GM18508 (cell line): Measurements from ENCODE around the gene TRIM44.
"Not testable (repeated sequence)": the region's sequence is repeated elsewhere in the genome, so short reads cannot be mapped to it uniquely, and the experiment has no call there.

Experiments
- ATAC-seq: cut with Tn5 transposase; IDR thresholded peaks from one replicate; pipeline ENCODE4 v1.9.1; 2021; ENCODE audit warnings: moderate number of reproducible peaks; ENCODE audit not compliant: insufficient read depth, unreplicated experiment

TRIM44 gene

DNA sequence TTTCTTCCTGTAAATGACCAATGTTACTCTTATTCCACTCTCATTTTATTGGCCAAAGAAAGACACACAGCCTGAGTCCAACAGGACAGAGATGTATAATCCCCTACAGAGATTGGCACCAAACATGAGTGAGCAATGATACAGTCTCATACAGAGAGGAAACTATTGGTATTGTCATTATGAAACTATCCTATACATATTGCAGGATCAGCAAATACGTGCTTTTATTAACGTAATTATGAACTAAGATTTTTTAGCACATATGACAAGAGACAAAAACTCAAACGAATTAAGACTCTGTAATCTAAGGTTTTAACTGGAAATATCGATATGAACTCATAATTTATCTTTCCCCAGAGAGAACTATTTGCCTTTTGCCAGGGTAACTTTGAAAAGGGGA is 182.0 kb downstream of the TRIM44 start:
- ATAC-seq: no peak

DNA sequence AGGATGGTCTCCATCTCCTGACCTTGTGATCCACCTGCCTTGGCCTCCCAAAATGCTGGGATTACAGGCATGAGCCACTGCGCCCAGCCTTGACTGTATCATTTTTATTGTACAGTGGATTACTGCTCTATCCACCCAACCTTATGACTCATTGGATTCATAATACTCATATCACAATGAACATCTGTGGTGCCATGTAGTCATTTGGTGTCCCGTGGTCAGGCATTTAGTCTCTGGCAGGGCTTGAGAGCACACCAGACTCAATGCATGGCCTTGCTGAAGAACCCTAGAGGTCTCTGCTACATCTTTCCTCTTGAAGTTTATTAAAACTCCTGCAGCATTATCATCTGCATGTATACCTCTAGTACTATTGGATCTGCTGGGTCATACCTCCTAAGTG is 183.3 kb downstream of the TRIM44 start:
- no peak for ATAC-seq

DNA sequence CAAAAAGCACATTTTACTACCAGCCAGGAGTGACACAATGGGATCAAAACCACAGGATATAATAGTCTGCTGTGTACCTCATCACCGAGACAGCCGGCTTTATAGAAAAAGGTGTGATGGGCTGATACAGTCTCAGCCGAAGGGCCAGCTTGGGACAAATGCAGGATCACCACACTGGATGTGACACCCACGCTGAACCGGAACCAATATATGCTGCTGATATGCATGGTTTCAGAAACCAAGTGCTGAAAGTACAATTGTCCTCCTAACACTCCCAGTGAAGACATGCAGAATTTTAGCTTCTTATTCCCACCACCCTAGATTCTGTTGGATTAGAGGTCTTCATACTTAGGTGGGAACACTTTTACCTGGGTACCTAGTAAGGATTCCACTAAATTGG is 184.3 kb downstream of the TRIM44 start:
- no peak for ATAC-seq

DNA sequence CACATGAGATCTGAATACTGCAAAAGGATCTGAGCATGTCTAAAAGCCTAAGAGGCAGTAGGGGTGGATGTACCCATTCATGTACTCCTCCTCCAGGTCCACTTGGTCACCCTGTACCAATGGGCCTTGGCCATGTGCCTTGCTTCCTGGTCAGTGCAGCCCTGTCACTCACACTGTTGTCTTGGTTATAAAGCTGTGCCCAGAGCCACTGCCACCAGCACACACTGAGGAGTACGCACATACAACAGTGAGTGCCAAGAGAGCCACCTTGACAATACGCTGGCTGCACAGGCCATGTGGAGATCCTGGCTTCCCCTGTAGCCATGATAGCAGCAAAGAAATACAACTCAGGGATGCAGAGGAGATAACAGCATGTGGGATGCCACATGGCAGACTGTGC is 184.9 kb downstream of the TRIM44 start:
- ATAC-seq: no peak

DNA sequence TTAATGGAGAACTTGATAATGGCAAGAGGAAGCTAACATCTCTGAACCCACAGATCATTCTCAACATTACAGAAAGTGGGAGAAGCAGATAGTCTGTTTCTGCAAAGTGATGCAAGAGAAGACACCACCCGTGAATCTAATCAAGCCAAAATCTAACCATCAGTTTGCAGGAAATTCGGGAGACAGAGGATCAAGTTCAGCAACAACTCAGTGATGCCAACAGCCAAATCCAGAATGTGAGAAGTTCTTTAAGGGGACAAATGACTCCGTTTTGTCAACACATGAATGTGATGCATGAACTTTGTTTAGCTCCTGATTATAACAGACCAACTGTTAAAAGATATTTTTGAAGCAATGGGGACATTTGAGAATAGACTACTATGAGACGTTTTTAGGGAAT is 186.0 kb downstream of the TRIM44 start:
- ATAC-seq: no peak

DNA sequence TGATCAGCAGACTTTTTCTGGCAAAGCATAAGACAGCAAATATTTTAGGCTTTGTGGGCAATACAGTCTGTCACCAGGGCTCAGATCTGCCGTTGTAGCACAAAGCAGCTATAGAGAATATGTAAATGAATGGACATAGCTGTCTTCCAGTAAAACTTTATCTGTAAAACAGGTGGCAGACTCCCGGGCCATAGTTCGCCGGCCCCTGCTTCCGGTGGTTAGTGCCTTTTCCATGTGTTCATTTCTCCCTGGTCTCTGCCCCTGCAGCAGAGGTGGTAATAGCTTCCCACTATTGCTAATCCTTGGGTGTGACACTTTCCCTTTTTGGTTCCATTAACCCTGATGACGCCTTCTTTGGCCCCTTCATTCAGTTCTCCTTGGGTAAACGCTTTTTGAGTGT is 187.6 kb downstream of the TRIM44 start:
- ATAC-seq: no peak

DNA sequence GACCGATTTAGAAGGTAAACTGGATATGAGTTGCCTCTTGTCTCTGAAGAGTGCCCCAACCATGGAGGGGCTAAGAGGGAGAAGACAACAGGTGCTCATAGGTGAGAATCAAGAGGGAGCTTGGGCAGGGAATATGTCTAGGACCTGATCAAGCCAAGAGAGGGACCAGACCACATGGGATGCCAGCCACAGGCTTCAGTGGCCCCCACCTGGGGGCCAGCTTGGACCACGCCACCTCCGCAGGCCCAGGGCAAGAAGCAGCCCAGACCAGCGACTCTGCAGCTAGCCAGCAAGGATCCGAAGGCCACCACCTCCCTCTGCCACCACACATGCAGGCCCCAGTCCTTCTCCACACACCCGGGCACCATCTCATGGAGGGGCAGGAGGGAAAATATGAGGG is 188.8 kb downstream of the TRIM44 start:
- ATAC-seq: no peak

DNA sequence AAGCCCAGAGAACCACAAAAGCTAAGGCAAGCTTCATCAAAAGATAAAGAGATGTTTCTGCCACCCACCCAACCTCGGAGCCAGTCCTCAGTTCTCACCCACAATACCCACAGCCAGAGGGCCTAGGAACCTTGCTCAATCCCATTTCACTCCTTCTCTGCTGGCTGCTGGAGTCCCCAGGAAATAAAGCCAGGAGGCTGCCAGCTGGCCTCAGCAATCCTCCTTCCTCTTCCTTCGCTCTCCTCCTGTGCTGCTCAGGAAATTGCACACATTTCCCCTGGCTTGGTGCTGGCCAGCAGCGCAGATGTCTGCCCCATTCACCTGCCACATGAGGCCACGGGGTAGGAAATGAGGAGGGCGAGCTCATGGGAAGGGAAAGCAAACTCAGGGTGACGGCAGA is 189.5 kb downstream of the TRIM44 start:
- ATAC-seq: no peak

DNA sequence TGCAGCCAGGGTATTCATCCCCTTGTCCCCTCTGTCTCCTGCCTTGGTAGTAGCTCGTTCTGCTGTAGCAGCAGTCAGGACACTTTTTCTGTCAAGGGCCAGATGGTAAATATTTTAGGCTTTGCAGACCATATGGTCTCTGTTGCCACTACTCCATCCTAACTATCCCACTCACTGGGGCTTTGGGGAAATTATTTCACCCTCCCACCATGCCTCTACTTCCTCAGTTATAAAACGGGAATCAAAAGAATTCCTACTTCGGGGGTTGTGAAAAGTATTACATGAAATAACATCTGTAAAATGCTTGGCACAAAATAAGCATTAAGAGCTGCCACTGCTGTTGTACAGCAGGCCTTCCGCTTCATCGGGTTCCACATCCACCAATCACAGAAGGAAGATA is 191.4 kb downstream of the TRIM44 start:
- no peak for ATAC-seq

DNA sequence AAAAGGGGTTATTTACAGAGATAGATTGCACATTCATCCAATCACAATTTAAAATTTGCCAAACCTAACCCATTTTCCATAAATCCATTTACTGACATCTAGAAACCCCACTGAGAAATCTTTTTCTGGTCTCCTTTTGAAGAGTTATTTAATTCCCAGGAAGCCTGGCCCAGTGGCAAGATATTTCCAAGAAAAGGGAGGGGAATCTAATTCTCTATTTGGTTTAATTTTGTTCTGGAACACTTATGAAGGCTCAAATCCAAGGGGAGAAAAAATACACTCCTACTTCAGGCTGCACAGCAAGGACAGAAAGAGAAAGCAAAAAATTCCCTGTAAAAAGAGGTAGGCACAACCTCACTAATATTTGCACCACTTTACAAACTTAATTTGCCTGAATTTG is 193.1 kb downstream of the TRIM44 start:
- ATAC-seq: no peak

DNA sequence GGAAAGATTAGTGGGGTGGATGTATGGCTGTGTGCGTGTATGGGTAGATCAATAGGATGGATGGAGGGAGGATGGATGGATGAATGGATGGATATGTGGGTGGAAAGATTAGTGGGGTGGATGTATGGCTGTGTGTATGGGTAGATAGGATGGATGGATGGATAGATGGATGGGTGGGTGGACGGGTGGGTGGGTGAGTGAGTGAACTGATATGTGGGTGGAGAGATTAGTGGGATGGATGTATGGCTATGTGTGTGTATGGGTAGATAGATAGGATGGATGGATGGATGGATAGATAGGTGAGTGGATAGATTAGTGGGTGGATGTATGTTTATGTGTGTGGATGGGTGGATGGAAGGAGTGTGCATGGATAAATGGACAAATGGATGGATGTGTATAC is 193.7 kb downstream of the TRIM44 start:
- ATAC-seq: no peak

DNA sequence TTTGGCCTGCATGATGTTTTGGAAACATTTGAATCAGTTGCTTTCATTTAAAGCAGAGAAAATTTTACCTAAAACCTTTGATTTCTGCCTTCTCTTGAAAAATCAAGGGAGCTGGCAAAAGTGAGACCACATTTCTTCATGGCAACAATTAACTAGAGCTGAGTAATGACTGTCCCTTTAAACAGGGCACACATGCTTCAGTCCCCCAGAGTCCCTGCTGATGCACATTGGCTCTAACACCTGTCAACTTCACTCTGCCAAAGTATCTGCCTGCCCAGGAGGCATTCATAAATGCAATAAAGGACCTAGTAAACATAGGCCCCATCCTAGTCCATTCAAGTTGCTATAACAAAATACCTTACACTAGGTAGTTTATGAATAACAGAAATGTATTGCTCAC is 194.2 kb downstream of the TRIM44 start:
- ATAC-seq: no peak

DNA sequence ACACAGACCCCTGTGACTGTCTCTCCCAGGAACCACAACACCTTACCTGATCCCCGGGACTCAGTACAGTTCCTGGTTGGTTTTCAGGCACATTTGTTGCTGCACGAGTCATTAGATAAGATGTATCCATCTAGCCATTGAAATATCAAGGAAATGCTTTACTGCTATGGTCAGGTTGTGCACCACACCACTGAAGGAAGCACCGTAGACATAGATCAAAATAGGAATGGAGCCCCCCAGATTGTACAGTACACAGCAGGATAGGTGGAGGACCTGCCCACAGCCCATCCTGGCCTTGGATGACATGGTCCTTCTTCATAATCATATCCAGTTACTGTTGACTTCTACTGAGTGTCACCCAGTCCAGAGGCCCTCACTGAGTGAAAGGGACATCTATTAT is 195.3 kb downstream of the TRIM44 start:
- no peak for ATAC-seq

DNA sequence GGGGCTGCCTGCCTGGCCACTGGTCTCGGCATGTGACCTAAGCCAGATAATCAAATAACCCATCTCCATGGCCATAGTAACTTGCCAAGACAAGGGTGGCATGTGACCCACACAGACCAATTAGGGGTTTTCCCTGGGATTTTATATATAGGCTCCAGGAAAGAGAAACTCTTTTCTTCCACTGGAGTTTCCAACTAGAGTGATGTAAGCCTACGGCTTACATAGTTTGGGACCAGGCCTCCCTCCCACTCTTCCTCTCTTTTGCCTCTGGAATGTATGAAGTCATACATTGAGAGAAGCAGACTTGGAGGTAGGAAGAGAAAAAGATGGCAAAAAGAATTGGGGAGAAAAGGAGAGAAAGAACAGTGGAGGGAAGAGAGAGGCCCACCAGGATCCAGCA is 196.7 kb downstream of the TRIM44 start:
- ATAC-seq: no peak

DNA sequence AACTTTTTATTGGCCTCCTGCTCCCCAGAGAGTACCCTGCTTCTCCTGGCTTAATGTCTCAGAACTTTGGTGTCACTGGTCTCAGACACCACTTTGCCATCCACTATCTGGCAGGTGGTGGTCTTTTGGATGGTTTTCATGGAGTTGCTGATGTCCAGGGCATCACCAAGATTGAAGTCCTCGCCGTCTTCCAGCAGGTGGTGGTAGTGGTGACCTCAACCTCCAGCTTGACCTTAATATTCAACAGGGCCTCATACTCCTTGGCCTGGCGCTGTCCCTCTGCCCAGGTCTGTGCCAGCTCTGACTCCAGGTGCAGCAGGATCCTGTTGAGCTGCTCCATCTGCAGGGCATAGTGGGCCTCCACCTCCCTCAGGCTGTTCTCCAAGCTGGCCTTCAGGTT is 197.6 kb downstream of the TRIM44 start:
- ATAC-seq: not testable (repeated sequence)

DNA sequence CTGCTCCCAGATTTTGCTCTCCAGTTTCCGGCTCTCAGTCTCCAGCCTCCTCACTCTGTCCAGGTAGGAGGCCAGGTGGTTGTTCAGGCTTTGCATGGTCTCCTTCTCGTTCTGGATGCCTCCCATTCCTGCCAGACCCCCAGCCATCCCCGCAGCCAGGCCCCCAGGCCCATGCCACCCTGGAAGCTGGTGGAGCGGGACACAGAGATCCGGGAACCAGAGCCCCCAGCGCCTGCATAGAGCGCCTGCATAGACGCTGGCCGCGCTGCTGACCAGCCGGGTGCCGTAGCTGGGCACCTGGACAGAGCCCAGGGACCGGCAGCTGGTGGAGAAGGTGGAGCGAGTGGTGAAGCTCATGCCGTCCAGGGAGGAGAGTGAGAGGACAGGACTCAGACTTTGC is 198.6 kb downstream of the TRIM44 start:
- no peak for ATAC-seq

DNA sequence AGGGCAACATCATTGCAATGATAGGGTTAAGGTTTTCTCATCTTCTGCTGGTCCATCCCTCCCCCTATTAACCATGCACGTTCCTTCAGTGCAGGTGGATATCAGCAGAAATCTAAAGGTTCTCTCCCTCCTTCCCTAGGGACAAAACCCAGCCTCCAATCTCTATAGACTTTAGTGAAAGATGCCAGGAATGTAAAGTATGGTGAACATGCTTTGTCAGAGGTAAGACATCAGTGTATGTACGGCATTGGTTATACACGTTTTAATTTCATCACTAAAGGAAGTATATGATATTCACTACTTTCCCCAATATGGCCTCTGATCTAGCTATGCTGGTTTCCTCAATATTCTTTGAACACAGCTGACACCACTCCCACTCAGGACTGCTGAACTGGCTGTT is 200.1 kb downstream of the TRIM44 start:
- ATAC-seq: no peak

DNA sequence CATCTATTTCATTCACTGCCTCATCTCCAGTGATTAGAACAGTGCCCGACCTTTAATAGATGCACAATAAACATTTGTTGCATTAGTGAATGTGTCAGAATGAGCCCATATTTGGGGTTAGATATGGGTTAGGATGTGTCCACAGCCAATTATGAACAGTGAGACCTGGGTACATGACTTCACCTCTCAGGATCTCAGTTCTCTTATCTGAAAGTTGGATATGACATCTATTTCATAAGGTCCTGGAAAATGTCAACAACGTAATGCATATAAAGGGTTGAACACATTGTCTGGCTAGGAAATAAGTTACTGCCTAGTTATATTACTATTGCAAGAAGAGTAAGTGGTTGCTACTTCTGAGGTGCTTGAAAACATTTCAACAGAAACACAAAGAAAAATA is 201.6 kb downstream of the TRIM44 start:
- no peak for ATAC-seq

DNA sequence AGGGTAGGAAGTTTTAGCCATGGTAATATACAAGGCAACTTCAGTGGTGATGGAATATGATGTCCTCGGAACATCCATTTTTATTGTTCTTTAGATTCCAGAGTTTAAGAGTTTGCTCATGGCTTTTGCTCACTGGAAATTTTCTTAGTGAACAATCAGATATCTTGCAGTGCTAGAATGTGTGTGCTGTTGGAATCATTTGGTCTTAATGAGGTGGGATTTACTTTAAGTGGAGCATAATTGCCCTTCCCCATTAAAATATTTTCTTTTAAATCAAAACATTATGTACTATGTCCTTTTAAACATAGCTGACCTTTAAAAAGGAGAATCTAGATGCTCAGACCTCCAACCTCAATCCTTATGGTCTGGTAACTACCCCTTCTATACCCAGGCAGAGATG is 204.0 kb downstream of the TRIM44 start:
- ATAC-seq: no peak
